PC-3 (cell line): Measurements from ENCODE around the gene MCU. TPM values are rescaled to one million over a fixed set of nuclear protein-coding genes. Genes with fewer than 3 reads are reported as not detected.

ENCODE experiments used
- ATAC-seq: fragments of 200-7000 bp; cut with Tn5 transposase; 2 replicates; pipeline ENCODE4 v1.9.1; 2020; ENCODE audit warnings: mild to moderate bottlenecking, moderate library complexity
- BruUV-seq: library from RNA; stranded (reverse); fragments of 400-500 nt; replicated peaks from 2 replicates; lab custom pipeline; 2021; lab: Mats Ljungman, UMichigan
- CTCF ChIA-PET: fragments of 300-600 bp; sonication (Branson Sonifier 250); formaldehyde crosslinking; loops from one replicate; lab custom pipeline; 2022; ENCODE audit warnings: antibody characterized with exemption; lab: Charles Lee
- POLR2A ChIA-PET: fragments of 300-600 bp; sonication (Branson Sonifier 250); formaldehyde crosslinking; loops from one replicate; lab custom pipeline; 2022; ENCODE audit warnings: antibody characterized with exemption; ENCODE audit not compliant: unreplicated experiment; lab: Charles Lee
- DNase-seq: peaks from one replicate; pipeline ENCODE4 v3.0.0-alpha.2; 2015
- H2AFZ ChIP-seq: fragments of 300-600 bp; sonication (generic); 2 replicates; pipeline ENCODE4 v1.6.0; 2016; ENCODE audit warnings: antibody characterized with exemption, low read length
- H3F3A ChIP-seq: fragments of 300-600 bp; sonication (generic); one replicate; pipeline ENCODE4 v1.6.0; 2017; ENCODE audit warnings: antibody characterized with exemption, low read length, control low read depth, mild to moderate bottlenecking; ENCODE audit not compliant: unreplicated experiment
- H3K27ac ChIP-seq: fragments of 300-600 bp; sonication (generic); 2 replicates; pipeline ENCODE4 v1.5.1; 2016; ENCODE audit warnings: mild to moderate bottlenecking, low read length
- H3K27me3 ChIP-seq: fragments of 300-600 bp; sonication (generic); 2 replicates; pipeline ENCODE4 v1.6.1; 2016; ENCODE audit warnings: low read length, mixed read lengths
- H3K36me3 ChIP-seq: fragments of 300-600 bp; sonication (generic); 2 replicates; pipeline ENCODE4 v1.6.1; 2016; ENCODE audit warnings: low read depth, mixed run types, low read length, mixed read lengths
- H3K4me1 ChIP-seq: fragments of 300-600 bp; sonication (generic); 2 replicates; pipeline ENCODE4 v1.5.1; 2016; ENCODE audit warnings: low read length; ENCODE audit not compliant: insufficient read depth
- H3K4me2 ChIP-seq: fragments of 300-600 bp; sonication (generic); 2 replicates; pipeline ENCODE4 v1.6.0; 2016; ENCODE audit warnings: low read length
- H3K4me3 ChIP-seq: fragments of 300-600 bp; sonication (generic); 2 replicates; pipeline ENCODE4 v1.5.1; 2016; ENCODE audit warnings: mild to moderate bottlenecking, low read length, mixed read lengths
- H3K79me2 ChIP-seq: fragments of 300-600 bp; sonication (generic); 2 replicates; pipeline ENCODE4 v1.6.1; 2017; ENCODE audit warnings: low read length, mixed read lengths
- H3K9ac ChIP-seq: fragments of 300-600 bp; sonication (generic); 2 replicates; pipeline ENCODE4 v1.6.0; 2016; ENCODE audit warnings: mild to moderate bottlenecking, low read length
- H3K9me2 ChIP-seq: fragments of 300-600 bp; sonication (generic); replicated peaks from 2 replicates; pipeline ENCODE4 v1.6.1; 2016; ENCODE audit warnings: mixed run types, low read length, mixed read lengths
- H3K9me3 ChIP-seq: fragments of 300-600 bp; sonication (generic); 2 replicates; pipeline ENCODE4 v1.6.1; 2016; ENCODE audit warnings: low read length, mixed read lengths
- H4K20me1 ChIP-seq: fragments of 300-600 bp; sonication (generic); 2 replicates; pipeline ENCODE4 v1.6.1; 2016; ENCODE audit warnings: low read length, mixed read lengths
- EZH2 ChIP-seq: fragments of 300-600 bp; sonication (generic); IDR thresholded peaks from one replicate; pipeline ENCODE4 v1.6.1; 2017; ENCODE audit warnings: antibody characterized with exemption, mild to moderate bottlenecking, low read length; ENCODE audit not compliant: unreplicated experiment
- EZH2phosphoT487 ChIP-seq: fragments of 300-600 bp; sonication (generic); IDR thresholded peaks from 2 replicates; pipeline ENCODE4 v1.6.1; 2018; ENCODE audit warnings: mild to moderate bottlenecking, antibody characterized with exemption, low read length, borderline replicate concordance
- intact Hi-C: fragments of 100-400 bp; cut with micrococcal nuclease; formaldehyde crosslinking; loops from 2 replicates; pipeline ENCODE4 v1.9.0; 2023
- total RNA-seq: library from RNA; depleted of rRNA; stranded (reverse); fragments of >200 nt; gene quantifications from 2 replicates; pipeline ENCODE4 v1.2.3, GENCODE V29; 2014
- TF ChIP-seq, protein P1 (sequence below): fragments of 300-600 bp; sonication (generic); conservative IDR thresholded peaks from 2 replicates; pipeline ENCODE4 v1.5.1; 2017; ENCODE audit warnings: antibody characterized with exemption, low read depth, mild to moderate bottlenecking, low read length

Gene MCU
- total RNA-seq, 1 experiment from 2014 or later = 21.5 TPM

DNA sequence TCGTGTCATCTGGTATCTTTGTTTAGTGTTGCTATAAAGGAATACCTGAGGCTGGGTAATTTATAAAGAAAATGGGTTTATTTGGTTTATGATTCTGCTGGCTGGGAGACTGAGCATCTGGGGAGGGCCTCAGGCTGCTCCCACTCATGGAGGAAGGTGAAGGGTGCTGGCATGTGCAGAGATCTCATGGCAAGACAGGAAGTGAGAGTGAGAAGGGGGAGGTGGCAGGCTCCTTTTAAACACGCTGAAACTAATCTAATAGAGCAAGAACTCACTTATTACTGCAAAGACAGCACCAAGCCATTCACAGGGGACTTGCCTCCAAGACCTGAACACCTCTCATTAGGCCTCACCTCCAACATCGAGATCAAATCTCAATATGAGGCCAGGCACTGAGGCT is 212.9 kb downstream of the MCU start:
- no peaks in the 10 kb centered on the region; the same call in 1 of the 2 replicates for H3K27me3 ChIP-seq
- intact Hi-C loops = no loop called here
- no TSS peak for BruUV-seq
- ChIA-PET CTCF (no interaction called here), POLR2A (no interaction called here)
- no peaks in the 10 kb centered on the region for H4K20me1 ChIP-seq
- DNase-seq (no peak), ATAC-seq (no peak; the same call in 1 of the 2 replicates)
- H2AFZ ChIP-seq = no peak overlapping the region
- no peak overlapping the region for H3K4me3 ChIP-seq
- H3K9me2 ChIP-seq = no peaks in the 10 kb centered on the region
- H3K4me2 ChIP-seq = no peak overlapping the region
- H3K9me3 ChIP-seq = no peaks in the 10 kb centered on the region
- H3K79me2 ChIP-seq = no peaks in the 10 kb centered on the region
- H3K27ac ChIP-seq = no peak overlapping the region
- no peaks in the 10 kb centered on the region for H3K36me3 ChIP-seq
- no peaks in the 10 kb centered on the region for H3K4me1 ChIP-seq
- no peak overlapping the region for H3K9ac ChIP-seq
- TF ChIP-seq EZH2phosphoT487 (no peak), EZH2 (no peak)
- TF ChIP-seq, protein P1, sequence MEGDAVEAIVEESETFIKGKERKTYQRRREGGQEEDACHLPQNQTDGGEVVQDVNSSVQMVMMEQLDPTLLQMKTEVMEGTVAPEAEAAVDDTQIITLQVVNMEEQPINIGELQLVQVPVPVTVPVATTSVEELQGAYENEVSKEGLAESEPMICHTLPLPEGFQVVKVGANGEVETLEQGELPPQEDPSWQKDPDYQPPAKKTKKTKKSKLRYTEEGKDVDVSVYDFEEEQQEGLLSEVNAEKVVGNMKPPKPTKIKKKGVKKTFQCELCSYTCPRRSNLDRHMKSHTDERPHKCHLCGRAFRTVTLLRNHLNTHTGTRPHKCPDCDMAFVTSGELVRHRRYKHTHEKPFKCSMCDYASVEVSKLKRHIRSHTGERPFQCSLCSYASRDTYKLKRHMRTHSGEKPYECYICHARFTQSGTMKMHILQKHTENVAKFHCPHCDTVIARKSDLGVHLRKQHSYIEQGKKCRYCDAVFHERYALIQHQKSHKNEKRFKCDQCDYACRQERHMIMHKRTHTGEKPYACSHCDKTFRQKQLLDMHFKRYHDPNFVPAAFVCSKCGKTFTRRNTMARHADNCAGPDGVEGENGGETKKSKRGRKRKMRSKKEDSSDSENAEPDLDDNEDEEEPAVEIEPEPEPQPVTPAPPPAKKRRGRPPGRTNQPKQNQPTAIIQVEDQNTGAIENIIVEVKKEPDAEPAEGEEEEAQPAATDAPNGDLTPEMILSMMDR = no peak
- no peaks in the 10 kb centered on the region for H3F3A ChIP-seq

DNA sequence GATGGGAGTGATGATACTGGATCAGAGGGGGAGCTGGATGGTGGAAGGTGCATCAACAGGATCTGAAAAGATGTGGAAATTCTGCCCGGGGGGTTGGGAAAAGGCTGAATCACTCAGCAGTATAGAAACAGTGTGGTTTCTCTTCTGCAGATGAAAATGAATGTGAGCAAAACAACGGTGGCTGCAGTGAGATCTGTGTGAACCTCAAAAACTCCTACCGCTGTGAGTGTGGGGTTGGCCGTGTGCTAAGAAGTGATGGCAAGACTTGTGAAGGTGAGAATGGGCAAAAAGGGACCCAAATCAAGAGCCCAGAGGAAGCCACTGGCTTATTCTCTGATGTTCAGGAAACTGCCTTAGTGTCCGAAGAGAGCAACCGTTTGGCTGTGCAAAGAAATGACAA is 214.5 kb downstream of the MCU start:
- POLR2A ChIA-PET = no interaction called here

DNA sequence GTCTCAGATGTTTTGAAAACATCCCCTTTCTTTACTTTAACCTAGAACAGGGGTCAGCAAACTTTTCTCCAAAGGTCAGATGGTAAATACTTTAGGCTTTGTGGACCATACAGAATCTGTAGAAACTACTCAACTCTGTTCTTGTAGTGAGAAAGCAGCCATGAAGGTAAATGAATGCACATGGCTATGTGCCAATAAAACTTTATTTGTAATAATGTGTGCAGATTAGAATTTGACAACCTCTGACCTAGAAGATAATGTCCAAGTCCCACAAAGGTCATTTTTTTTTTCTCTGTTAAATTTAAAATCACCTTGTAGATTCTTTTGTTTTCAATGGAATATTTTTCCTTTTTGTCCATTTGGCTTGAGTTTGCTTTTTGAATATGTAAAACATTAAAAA is 218.8 kb downstream of the MCU start:
- Histone ChIP-seq H3K4me1 (no peaks in the 10 kb centered on the region), H3K27ac (no peak overlapping the region), H3K4me2 (no peak overlapping the region), H4K20me1 (no peaks in the 10 kb centered on the region), H3F3A (no peaks in the 10 kb centered on the region), H2AFZ (no peak overlapping the region), H3K4me3 (no peak overlapping the region), H3K79me2 (no peaks in the 10 kb centered on the region), H3K9ac (no peak overlapping the region), H3K9me3 (no peaks in the 10 kb centered on the region), H3K36me3 (no peaks in the 10 kb centered on the region), H3K9me2 (no peaks in the 10 kb centered on the region), H3K27me3 (no peaks in the 10 kb centered on the region; the same call in 1 of the 2 replicates)
- intact Hi-C loops = no loop called here
- ChIA-PET POLR2A (no interaction called here), CTCF (no interaction called here)
- TF ChIP-seq EZH2phosphoT487 = no peak
- TF ChIP-seq, protein P1 = no peak
- TF ChIP-seq EZH2 = no peak
- no TSS peak for BruUV-seq
- no peak for ATAC-seq
- no peak for DNase-seq

More for the DNA sequence above, 214.5 kb downstream of the MCU start:
- TF ChIP-seq, protein P1 = no peak
- TF ChIP-seq EZH2 = no peak
- TF ChIP-seq EZH2phosphoT487 = no peak
- Histone ChIP-seq H4K20me1 (no peaks in the 10 kb centered on the region), H3K4me3 (no peak overlapping the region), H3K36me3 (no peaks in the 10 kb centered on the region), H3K79me2 (no peaks in the 10 kb centered on the region), H3K4me2 (no peak overlapping the region), H3K4me1 (no peaks in the 10 kb centered on the region), H3K9me3 (no peaks in the 10 kb centered on the region), H3K27me3 (no peaks in the 10 kb centered on the region; the same call in 1 of the 2 replicates), H3K9me2 (no peaks in the 10 kb centered on the region), H3F3A (no peaks in the 10 kb centered on the region), H3K27ac (no peak overlapping the region), H2AFZ (no peak overlapping the region), H3K9ac (no peak overlapping the region)
- no peak; the same call in 1 of the 2 replicates for ATAC-seq
- CTCF ChIA-PET = no interaction called here
- DNase-seq = peak; percentile 44
- intact Hi-C loops = no loop called here
- no TSS peak for BruUV-seq
